Duodenal mucosa (tissue), 2 donors: ENCODE data around the gene PCTP.

Experiments used
- H3K27ac ChIP-seq: one replicate; pipeline ENCODE4 v1.7.0; 2013; ENCODE audit warnings: low read depth, low read length
- H3K27me3 ChIP-seq, 2 donors: one replicate each; pipeline ENCODE4 v1.7.0; 2013; ENCODE audit warnings: low read length in 2 of 2, control low read depth in 1 of 2; ENCODE audit not compliant: insufficient read depth in 2 of 2, control insufficient read depth in 1 of 2
- H3K36me3 ChIP-seq, 2 donors: one replicate each; pipeline ENCODE4 v1.7.0; 2013; ENCODE audit warnings: low read length in 2 of 2, control low read depth in 1 of 2; ENCODE audit not compliant: insufficient read depth in 2 of 2, control insufficient read depth in 1 of 2
- H3K4me1 ChIP-seq, 2 donors: one replicate each; pipeline ENCODE4 v1.7.0; 2013; ENCODE audit warnings: low read length in 2 of 2, control low read depth in 1 of 2; ENCODE audit not compliant: insufficient read depth in 2 of 2, control insufficient read depth in 1 of 2
- H3K4me3 ChIP-seq, 2 donors: one replicate each; pipeline ENCODE4 v1.7.0; 2013; ENCODE audit warnings: low read length in 2 of 2, low read depth in 1 of 2
- H3K9ac ChIP-seq, 2 donors: one replicate each; pipeline ENCODE4 v1.7.0; 2013; ENCODE audit warnings: low read length in 2 of 2, low read depth in 1 of 2
- H3K9me3 ChIP-seq, 2 donors: one replicate each; pipeline ENCODE4 v1.7.0; 2013; ENCODE audit warnings: low read length in 2 of 2, control low read depth in 1 of 2; ENCODE audit not compliant: control insufficient read depth in 1 of 2

The PCTP gene

GRCh38 chr17:55740511-55741355 is 10.1 kb upstream of the PCTP start:
- Histone ChIP-seq H3K9me3 (no peaks in the 10 kb centered on the region), H3K9ac (no peak overlapping the region), H3K36me3 (no peaks in the 10 kb centered on the region), H3K27me3 (no peaks in the 10 kb centered on the region), H3K4me1 (no peaks in the 10 kb centered on the region), H3K27ac (no peak overlapping the region), H3K4me3 (no peak overlapping the region)

GRCh38 chr17:55741356-55741700 is 9.5 kb upstream of the PCTP start:
- H3K4me1 ChIP-seq = no peaks in the 10 kb centered on the region
- H3K9ac ChIP-seq = no peak overlapping the region
- H3K27ac ChIP-seq = no peak overlapping the region
- no peaks in the 10 kb centered on the region for H3K36me3 ChIP-seq
- H3K4me3 ChIP-seq = no peak overlapping the region
- no peaks in the 10 kb centered on the region for H3K9me3 ChIP-seq
- no peaks in the 10 kb centered on the region for H3K27me3 ChIP-seq

GRCh38 chr17:55742272-55743102 is 8.4 kb upstream of the PCTP start:
- no peaks in the 10 kb centered on the region for H3K27me3 ChIP-seq
- H3K9me3 ChIP-seq = no peaks in the 10 kb centered on the region
- no peaks in the 10 kb centered on the region for H3K4me1 ChIP-seq
- H3K36me3 ChIP-seq = no peaks in the 10 kb centered on the region
- no peak overlapping the region for H3K4me3 ChIP-seq
- H3K27ac ChIP-seq = no peak overlapping the region
- H3K9ac ChIP-seq = no peak overlapping the region

- Histone ChIP-seq H3K4me3 (no peak overlapping the region), H3K9me3 (no peaks in the 10 kb centered on the region), H3K36me3 (no peaks in the 10 kb centered on the region), H3K27me3 (no peaks in the 10 kb centered on the region), H3K9ac (no peak overlapping the region), H3K27ac (no peak overlapping the region), H3K4me1 (no peaks in the 10 kb centered on the region)
These were observed 7.7 kb upstream of the PCTP start for GRCh38 chr17:55743103-55743679.

- no peak overlapping the region for H3K4me3 ChIP-seq
These were observed 5.6 kb upstream of the PCTP start for GRCh38 chr17:55745258-55745657.

GRCh38 chr17:55746466-55746865 is 4.4 kb upstream of the PCTP start:
- H3K4me3 ChIP-seq = no peak overlapping the region
- H3K27ac ChIP-seq = no peak overlapping the region
- no peak overlapping the region for H3K9ac ChIP-seq
- H3K9me3 ChIP-seq = no peaks in the 10 kb centered on the region
- H3K4me1 ChIP-seq = peaks cover under 1 to 3% of the 10 kb centered on the region in 2 donors
- no peaks in the 10 kb centered on the region for H3K36me3 ChIP-seq
- H3K27me3 ChIP-seq = no peaks in the 10 kb centered on the region

More at GRCh38 chr17:55745258-55745657, 5.6 kb upstream of the PCTP start:
- Histone ChIP-seq H3K27me3 (no peaks in the 10 kb centered on the region), H3K36me3 (no peaks in the 10 kb centered on the region), H3K27ac (no peak overlapping the region), H3K9me3 (no peaks in the 10 kb centered on the region), H3K9ac (no peak overlapping the region), H3K4me1 (no peaks in the 10 kb centered on the region)

- H3K9me3 ChIP-seq = no peaks in the 10 kb centered on the region
These were observed 3.6 kb upstream of the PCTP start for GRCh38 chr17:55747209-55747608.

GRCh38 chr17:55748841-55749240 is 2.0 kb upstream of the PCTP start:
- Histone ChIP-seq H3K9ac (no peak overlapping the region), H3K4me1 (peaks cover 5 to 10% of the 10 kb centered on the region in 2 donors), H3K9me3 (no peaks in the 10 kb centered on the region), H3K27me3 (no peaks in the 10 kb centered on the region), H3K27ac (no peak overlapping the region), H3K36me3 (peaks cover 0 to 3% of the 10 kb centered on the region in 2 donors), H3K4me3 (no peak overlapping the region)

More at GRCh38 chr17:55747209-55747608, 3.6 kb upstream of the PCTP start:
- Histone ChIP-seq H3K4me1 (peaks cover 5 to 10% of the 10 kb centered on the region in 2 donors), H3K9ac (no peak overlapping the region), H3K27ac (no peak overlapping the region), H3K36me3 (no peaks in the 10 kb centered on the region), H3K4me3 (no peak overlapping the region), H3K27me3 (no peaks in the 10 kb centered on the region)

GRCh38 chr17:55749985-55750384 is 866 bp upstream of the PCTP start:
- Histone ChIP-seq H3K27me3 (no peaks in the 10 kb centered on the region), H3K9me3 (no peaks in the 10 kb centered on the region), H3K27ac (no peak overlapping the region), H3K36me3 (peaks cover 0 to 4% of the 10 kb centered on the region in 2 donors), H3K9ac (no peak overlapping the region), H3K4me3 (no peak overlapping the region), H3K4me1 (peaks cover 5 to 10% of the 10 kb centered on the region in 2 donors)

- Histone ChIP-seq H3K4me1 (peaks cover 5 to 10% of the 10 kb centered on the region in 2 donors), H3K27ac (no peak overlapping the region), H3K9me3 (no peaks in the 10 kb centered on the region), H3K36me3 (peaks cover 0 to 4% of the 10 kb centered on the region in 2 donors), H3K4me3 (peak overlapping the region; percentile 85 to 90), H3K9ac (peak overlapping the region in 1 of 2 donors; percentile 56), H3K27me3 (no peaks in the 10 kb centered on the region)
These were observed 934 bp downstream of the PCTP start for GRCh38 chr17:55751720-55752250.
